Measurements from ENCODE around the gene SLC19A1. TPM values are rescaled to one million over a fixed set of nuclear protein-coding genes. Genes with fewer than 3 reads are reported as not detected.

Gene SLC19A1
- total RNA-seq, 1 donor from 2014 or later: 25.6 TPM

DNA sequence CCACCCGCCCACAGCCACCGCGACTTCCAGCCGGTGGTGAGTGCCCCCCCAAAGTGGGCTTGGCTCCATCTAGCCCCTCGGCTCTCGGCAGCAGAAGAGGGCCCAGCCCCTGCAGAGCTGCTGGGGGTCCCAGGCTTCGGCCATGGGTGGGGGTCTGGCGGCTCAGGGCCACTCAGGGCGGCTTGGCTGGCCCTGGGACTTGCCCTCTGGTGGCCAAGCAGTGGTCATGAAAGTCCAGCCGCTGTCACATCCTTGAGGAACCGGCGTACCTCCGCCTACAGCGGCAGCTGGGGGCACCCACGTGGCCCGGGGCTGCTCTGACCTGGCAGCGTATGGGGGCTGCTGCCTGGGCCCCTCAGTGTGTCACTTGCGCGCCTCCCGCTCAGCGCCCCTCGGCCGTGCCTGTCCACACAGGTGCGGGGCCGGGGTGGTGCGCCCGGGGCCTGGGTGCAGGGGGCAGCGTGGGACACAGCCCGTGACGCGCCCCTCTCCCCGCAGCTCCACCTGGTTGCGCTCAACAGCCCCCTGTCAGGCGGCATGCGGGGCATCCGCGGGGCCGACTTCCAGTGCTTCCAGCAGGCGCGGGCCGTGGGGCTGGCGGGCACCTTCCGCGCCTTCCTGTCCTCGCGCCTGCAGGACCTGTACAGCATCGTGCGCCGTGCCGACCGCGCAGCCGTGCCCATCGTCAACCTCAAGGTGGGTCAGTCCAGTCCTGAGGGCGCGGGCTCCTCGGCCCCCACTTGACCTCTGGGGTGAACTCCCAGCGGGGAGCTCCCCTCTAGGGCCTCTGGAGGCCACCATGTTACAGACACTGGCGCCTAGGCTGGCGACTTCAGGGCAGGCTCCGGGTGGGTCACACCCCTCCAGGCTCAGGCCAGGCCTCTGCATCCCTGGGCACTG lies 32.4 kb downstream of the SLC19A1 start:
- H3K27ac Mint-ChIP-seq: no peak overlapping the region
- no peaks in the 10 kb centered on the region for H3K9me3 Mint-ChIP-seq (ENCODE audit: low read depth)
- H3K4me3 Mint-ChIP-seq (ENCODE audit: low read depth): no peak overlapping the region
- TF ChIP-seq, protein P1, sequence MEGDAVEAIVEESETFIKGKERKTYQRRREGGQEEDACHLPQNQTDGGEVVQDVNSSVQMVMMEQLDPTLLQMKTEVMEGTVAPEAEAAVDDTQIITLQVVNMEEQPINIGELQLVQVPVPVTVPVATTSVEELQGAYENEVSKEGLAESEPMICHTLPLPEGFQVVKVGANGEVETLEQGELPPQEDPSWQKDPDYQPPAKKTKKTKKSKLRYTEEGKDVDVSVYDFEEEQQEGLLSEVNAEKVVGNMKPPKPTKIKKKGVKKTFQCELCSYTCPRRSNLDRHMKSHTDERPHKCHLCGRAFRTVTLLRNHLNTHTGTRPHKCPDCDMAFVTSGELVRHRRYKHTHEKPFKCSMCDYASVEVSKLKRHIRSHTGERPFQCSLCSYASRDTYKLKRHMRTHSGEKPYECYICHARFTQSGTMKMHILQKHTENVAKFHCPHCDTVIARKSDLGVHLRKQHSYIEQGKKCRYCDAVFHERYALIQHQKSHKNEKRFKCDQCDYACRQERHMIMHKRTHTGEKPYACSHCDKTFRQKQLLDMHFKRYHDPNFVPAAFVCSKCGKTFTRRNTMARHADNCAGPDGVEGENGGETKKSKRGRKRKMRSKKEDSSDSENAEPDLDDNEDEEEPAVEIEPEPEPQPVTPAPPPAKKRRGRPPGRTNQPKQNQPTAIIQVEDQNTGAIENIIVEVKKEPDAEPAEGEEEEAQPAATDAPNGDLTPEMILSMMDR (IDR thresholded peaks at IDR 0.05; ENCODE audit: unreplicated experiment): peak; percentile 28
- H3K36me3 Mint-ChIP-seq (ENCODE audit: insufficient read depth): peaks cover 15% of the 10 kb centered on the region
- peaks cover 12% of the 10 kb centered on the region for H3K4me1 Mint-ChIP-seq (ENCODE audit: low read depth)
- H3K27me3 Mint-ChIP-seq: no peaks in the 10 kb centered on the region
- no peak for DNase-seq (ENCODE audit: low spot score, unreplicated experiment)

DNA sequence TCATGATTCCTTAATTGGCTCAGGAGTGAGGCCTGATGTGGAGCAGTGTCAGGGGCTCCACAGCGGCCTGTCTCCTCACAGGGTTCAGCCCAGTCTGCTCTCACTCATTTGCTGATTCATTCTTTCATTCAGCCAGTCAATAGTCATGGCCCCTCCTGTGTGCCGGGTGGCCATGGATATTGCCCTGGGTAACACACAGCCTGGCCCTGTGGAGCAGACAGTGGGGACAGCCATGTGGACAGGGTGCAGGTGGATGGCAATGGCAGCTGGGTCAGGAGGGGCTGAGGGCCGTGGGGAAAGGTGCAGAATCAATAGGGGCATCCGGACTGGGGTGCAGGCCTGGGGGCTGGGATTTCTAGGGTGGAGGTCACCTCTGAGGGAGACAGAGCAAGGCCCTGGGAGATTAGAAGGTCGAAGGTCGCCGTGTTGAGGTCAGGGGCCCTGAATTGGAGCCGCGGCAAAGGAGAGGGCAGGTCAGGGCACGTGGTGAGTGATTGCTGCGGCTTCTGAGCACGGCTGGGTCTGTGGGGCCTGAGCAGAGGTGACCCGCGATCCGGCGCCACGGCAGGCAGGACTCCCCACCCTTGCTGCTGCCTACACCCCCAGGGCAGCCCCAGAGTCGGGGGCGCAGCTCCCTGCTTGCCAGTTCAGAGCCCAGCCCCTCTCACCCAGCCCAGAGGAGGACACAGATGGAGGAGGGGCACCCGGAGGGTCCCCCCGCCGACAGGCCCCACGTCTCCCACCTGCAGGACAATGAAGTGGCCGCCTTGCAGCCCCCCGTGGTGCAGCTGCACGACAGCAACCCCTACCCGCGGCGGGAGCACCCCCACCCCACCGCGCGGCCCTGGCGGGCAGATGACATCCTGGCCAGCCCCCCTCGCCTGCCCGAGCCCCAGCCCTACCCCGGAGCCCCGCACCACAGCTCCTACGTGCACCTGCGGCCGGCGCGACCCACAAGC lies 33.4 kb downstream of the SLC19A1 start:
- Mint-ChIP-seq H3K4me3 (ENCODE audit: low read depth) (no peak overlapping the region), H3K36me3 (ENCODE audit: insufficient read depth) (peaks cover 15% of the 10 kb centered on the region), H3K9me3 (ENCODE audit: low read depth) (no peaks in the 10 kb centered on the region), H3K27ac (no peak overlapping the region), H3K4me1 (ENCODE audit: low read depth) (peaks cover 11% of the 10 kb centered on the region), H3K27me3 (no peaks in the 10 kb centered on the region)
- DNase-seq (ENCODE audit: low spot score, unreplicated experiment): no peak
- TF ChIP-seq, protein P1 (IDR thresholded peaks at IDR 0.05; ENCODE audit: unreplicated experiment): no peak

DNA sequence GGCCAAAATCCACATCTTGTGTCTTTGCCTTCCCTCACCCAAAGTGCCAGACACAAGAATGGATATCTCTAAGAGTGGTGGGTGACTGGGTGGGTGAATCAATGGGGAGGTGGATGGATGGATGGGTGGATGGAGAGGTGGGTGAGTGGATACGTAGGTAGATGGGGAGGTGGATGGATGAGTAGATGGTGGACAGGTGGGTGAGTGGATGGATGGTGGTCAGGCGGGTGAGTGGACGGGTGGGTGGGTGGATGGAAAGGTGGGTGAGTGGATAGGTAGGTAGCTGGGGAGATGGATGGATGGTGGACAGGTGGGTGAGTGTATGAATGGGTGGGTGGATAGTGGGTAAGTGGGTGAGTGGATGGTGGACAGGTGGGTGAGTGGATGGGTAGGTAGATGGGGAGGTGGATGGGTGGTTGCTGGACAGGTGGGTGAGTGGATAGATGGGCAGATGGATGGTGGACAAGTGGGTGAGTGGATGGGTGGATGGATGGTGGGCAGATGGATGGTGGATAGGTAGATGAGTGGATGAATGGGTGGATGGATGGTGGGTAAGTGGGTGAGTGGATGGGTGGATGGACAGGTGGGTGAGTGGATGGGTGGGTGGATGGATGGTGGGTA lies 34.2 kb downstream of the SLC19A1 start:
- Mint-ChIP-seq H3K9me3 (ENCODE audit: low read depth) (no peaks in the 10 kb centered on the region), H3K4me1 (ENCODE audit: low read depth) (peaks cover 5% of the 10 kb centered on the region), H3K27me3 (no peaks in the 10 kb centered on the region), H3K27ac (peak overlapping the region; percentile 45), H3K4me3 (ENCODE audit: low read depth) (no peak overlapping the region), H3K36me3 (ENCODE audit: insufficient read depth) (peaks cover 18% of the 10 kb centered on the region)
- DNase-seq (ENCODE audit: low spot score, unreplicated experiment): no peak
- TF ChIP-seq, protein P1 (IDR thresholded peaks at IDR 0.05; ENCODE audit: unreplicated experiment): no peak

DNA sequence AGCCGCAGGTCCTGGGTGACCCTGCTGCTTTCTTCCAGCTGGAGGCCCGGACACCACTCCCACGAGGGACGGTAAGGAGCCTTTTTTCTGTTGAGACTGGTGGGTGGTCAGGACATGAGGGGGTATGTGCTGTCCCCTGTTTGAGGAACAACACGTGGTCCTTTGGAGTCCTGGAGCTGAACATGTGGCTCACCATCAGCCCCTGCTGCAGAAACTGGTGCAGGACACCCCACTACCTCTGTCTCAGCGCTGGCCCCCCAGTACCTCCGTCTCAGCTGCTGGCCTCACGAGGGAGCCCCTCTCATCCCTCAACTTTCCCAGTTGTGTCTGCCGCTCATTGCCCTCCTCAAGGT lies 34.7 kb downstream of the SLC19A1 start:
- H3K27ac Mint-ChIP-seq: peak overlapping the region; percentile 45
- peaks cover 5% of the 10 kb centered on the region for H3K4me1 Mint-ChIP-seq (ENCODE audit: low read depth)
- H3K36me3 Mint-ChIP-seq (ENCODE audit: insufficient read depth): peaks cover 20% of the 10 kb centered on the region

More for the DNA sequence above, 34.7 kb downstream of the SLC19A1 start:
- Mint-ChIP-seq H3K9me3 (ENCODE audit: low read depth) (peaks cover 3% of the 10 kb centered on the region), H3K4me3 (ENCODE audit: low read depth) (no peak overlapping the region), H3K27me3 (no peaks in the 10 kb centered on the region)
- no peak for DNase-seq (ENCODE audit: low spot score, unreplicated experiment)
- TF ChIP-seq, protein P1 (IDR thresholded peaks at IDR 0.05; ENCODE audit: unreplicated experiment): no peak

Data from progenitor cell of endocrine pancreas (in vitro differentiated cells).